Vagina (tissue), 2 donors: Measurements from ENCODE around the gene KCNAB3. TPM values are rescaled to one million over a fixed set of nuclear protein-coding genes. Genes with fewer than 3 reads are reported as not detected.

Source experiments
- DNase-seq, 2 donors: peaks; one replicate each; pipeline ENCODE4 v3.0.0-alpha.2; 2017; ENCODE audit errors: extremely low spot score in 2 of 2
- H3K27ac ChIP-seq: fragments of 200-600 bp; sonication (generic); one replicate; pipeline ENCODE4 v1.5.1; 2019
- H3K27me3 ChIP-seq: fragments of 200-600 bp; sonication (generic); one replicate; pipeline ENCODE4 v1.5.1; 2019
- H3K36me3 ChIP-seq, 2 donors: fragments of 200-600 bp; sonication (generic); one replicate each; pipeline ENCODE4 v1.5.1; 2017 to 2019
- H3K4me1 ChIP-seq: fragments of 200-600 bp; sonication (generic); one replicate; pipeline ENCODE4 v1.5.1; 2019
- H3K4me3 ChIP-seq, 2 donors: fragments of 200-600 bp; sonication (generic); 1 replicate in 1 of 2; 2 replicates in 1 of 2; pipeline ENCODE4 v1.5.1; 2016 to 2019
- H3K9me3 ChIP-seq: fragments of 200-600 bp; sonication (generic); one replicate; pipeline ENCODE4 v1.5.1; 2019
- POLR2A ChIP-seq, 2 donors: fragments of 450-650 bp; IDR thresholded peaks; one replicate each; pipeline ENCODE4 v1.6.1; 2017; ENCODE audit warnings: antibody characterized with exemption in 2 of 2, mild to moderate bottlenecking in 2 of 2, moderate library complexity in 2 of 2
- POLR2AphosphoS5 ChIP-seq, 2 donors: sonication (generic); formaldehyde crosslinking; IDR thresholded peaks; one replicate each; pipeline ENCODE4 v1.9.0; 2017; ENCODE audit warnings: antibody characterized with exemption in 2 of 2, mild to moderate bottlenecking in 2 of 2, low read depth in 1 of 2; ENCODE audit not compliant: insufficient read depth in 1 of 2
- intact Hi-C: fragments of 100-400 bp; cut with DNase I; formaldehyde crosslinking; loops from one replicate; pipeline ENCODE4 v1.15.1; 2023
- total RNA-seq: library from RNA; depleted of rRNA; stranded (reverse); fragments of >200 nt; gene quantifications from one replicate; pipeline ENCODE4 v1.2.3, GENCODE V29; 2016
- TF ChIP-seq, protein P1 (sequence below), 3 experiments: fragments of 450-650 bp in 2 of 3; fragments of 200-600 bp in 1 of 3; sonication (generic) in 1 of 3; IDR thresholded peaks; one replicate each; pipeline ENCODE4 v1.5.1; 2017 to 2019; ENCODE audit warnings: antibody characterized with exemption in 3 of 3, mild to moderate bottlenecking in 2 of 3, moderate library complexity in 2 of 3

Gene KCNAB3
- total RNA-seq, 1 donor from 2014 or later, result 2.7 TPM

DNA sequence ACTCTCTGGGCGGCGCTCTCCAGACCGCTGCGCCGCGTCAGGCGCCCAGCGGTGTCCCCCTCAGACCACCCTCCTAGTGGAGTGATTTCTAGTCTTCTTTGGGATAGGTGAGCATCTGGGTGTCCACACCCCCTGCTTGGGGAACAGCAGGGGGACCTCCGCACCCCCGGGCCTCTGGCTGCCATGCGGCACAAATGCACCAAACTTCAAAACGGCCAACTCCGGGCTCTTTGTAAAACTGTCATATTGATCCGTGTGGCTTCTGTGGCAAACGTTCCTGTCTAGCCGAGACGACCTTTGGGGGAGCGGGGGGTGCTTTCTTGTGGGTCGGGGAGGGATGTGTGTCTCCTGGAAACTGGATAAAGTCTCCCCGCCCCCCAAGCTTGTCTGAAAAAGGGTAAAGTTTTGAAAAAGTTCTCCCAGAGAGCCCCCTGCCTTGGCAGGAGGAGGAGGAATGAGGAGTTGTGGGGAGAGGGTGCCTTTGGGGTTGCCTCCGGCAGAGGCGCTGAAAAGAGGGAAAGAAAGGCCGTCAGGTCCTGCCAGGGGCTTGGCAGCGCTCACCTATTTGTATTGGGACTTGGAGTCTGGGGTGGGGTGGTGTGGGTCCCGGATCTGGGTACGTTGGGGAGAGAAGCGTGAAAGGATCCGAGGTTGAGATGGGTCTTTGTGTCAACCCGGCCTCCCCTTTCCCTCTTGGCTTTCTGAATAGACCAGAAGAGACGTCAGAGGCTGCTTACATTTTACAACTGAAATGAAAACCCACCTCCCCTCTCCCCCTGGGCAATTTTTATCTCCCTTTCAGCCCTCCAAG is 43.2 kb downstream of the KCNAB3 start:
- intact Hi-C loops, result loop anchor here (5.0 kb wide), 1 partner anchor 34 kb away; no protein-coding TSS in a partner anchor
- peaks cover 0 to 10% of the 10 kb centered on the region in 2 donors for H3K36me3 ChIP-seq
- H3K4me3 ChIP-seq, result peak overlapping the region; percentile 56 to 86
- peaks cover 61% of the 10 kb centered on the region for H3K4me1 ChIP-seq
- H3K27me3 ChIP-seq, result no peaks in the 10 kb centered on the region
- TF ChIP-seq, protein P1, sequence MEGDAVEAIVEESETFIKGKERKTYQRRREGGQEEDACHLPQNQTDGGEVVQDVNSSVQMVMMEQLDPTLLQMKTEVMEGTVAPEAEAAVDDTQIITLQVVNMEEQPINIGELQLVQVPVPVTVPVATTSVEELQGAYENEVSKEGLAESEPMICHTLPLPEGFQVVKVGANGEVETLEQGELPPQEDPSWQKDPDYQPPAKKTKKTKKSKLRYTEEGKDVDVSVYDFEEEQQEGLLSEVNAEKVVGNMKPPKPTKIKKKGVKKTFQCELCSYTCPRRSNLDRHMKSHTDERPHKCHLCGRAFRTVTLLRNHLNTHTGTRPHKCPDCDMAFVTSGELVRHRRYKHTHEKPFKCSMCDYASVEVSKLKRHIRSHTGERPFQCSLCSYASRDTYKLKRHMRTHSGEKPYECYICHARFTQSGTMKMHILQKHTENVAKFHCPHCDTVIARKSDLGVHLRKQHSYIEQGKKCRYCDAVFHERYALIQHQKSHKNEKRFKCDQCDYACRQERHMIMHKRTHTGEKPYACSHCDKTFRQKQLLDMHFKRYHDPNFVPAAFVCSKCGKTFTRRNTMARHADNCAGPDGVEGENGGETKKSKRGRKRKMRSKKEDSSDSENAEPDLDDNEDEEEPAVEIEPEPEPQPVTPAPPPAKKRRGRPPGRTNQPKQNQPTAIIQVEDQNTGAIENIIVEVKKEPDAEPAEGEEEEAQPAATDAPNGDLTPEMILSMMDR (IDR thresholded peaks at IDR 0.05), result no peak
- no peak for TF ChIP-seq POLR2AphosphoS5 (IDR thresholded peaks at IDR 0.05; ENCODE audit: insufficient read depth in 1 of 2, low read depth in 1 of 2)
- TF ChIP-seq POLR2A (IDR thresholded peaks at IDR 0.05), result no peak
- DNase-seq, result peak in 1 of 2 donors; percentile 90
- peak overlapping the region; percentile 98 for H3K27ac ChIP-seq
- no peaks in the 10 kb centered on the region for H3K9me3 ChIP-seq

DNA sequence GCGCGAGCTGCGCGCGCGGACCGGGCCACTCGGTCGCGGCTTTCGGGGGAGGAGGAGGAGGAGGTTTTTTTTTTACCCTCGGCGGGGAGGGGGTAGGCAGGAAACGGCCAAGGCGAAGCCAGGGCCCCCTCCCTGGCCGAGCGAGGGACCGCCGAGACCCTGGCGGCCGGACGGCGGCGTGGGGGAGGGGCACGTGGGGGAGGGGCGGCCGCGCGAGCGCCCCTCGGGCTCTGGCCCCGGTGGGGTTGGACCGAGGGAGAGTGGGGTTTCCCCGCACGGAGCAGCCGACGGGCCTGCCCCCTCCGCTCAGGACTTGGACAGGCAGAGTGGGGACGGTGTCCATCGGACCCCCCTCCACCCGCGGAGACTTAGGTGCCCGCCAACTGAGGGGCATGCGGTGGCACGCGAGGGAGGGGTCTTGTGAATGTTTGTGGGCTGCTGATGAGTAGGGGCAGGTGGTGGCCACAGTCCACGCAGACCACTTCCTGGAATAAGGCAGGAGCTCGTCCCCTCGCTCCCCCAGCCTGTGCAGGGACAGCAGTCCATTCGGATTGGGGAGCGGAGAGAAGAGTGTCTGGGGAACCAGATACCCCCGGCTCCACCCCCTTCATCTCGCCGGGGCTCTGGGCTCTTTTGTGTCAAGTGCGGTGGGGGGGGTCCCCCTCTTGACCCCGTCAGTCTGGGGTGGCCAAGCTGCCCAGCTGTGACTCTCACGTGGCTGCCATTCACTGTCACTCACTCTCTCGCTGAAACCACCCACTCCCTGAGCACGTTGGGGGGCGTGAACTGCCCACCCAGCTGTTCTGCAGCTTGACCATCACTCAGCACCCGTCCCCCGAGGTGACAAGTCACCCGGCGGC is 44.1 kb downstream of the KCNAB3 start:
- Histone ChIP-seq H3K4me3 (peak overlapping the region; percentile 56 to 86), H3K4me1 (peaks cover 69% of the 10 kb centered on the region), H3K27me3 (no peaks in the 10 kb centered on the region), H3K27ac (peak overlapping the region; percentile 98), H3K36me3 (peaks cover 0 to 7% of the 10 kb centered on the region in 2 donors), H3K9me3 (no peaks in the 10 kb centered on the region)
- intact Hi-C loops, result loop anchor here (5.0 kb wide), 1 partner anchor 33 kb away; no protein-coding TSS in a partner anchor
- peak in 1 of 2 donors; percentile 79 for TF ChIP-seq POLR2AphosphoS5 (IDR thresholded peaks at IDR 0.05; ENCODE audit: insufficient read depth in 1 of 2, low read depth in 1 of 2)
- TF ChIP-seq, protein P1 (IDR thresholded peaks at IDR 0.05), result no peak
- TF ChIP-seq POLR2A (IDR thresholded peaks at IDR 0.05), result no peak
- no peak for DNase-seq

DNA sequence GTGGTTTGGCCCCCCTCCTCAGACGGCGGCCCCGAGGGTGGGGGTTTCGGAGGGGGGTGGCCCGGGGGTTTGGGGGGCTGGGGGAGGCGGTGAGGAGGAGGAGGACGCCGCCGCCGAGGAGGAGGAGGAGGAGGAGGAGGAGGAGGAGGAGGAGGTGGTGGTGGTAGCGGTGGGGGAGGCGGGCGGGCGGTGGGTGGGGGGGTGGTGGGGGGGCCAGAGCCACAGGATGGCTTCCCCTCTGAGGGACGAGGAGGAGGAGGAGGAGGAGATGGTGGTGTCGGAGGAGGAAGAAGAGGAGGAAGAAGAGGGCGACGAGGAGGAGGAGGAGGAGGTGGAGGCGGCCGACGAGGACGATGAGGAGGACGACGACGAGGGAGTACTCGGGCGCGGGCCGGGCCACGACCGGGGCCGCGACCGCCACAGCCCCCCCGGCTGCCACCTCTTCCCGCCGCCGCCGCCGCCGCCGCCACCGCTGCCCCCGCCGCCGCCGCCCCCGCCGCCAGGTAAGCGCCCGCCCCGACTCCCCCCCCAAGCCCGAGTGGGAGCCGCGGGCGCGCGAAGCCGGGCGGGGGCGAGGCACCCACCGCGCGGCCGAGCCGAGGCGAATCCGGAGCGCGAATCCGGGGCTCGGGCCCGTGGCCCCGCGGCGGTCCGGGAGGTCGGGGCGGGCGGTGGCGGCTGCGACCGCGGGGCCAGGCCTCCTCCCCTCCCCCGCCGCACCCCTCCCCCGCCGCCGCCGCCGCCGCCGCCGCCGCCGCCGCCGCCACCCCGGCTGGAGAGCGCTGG is 44.9 kb downstream of the KCNAB3 start:
- peaks cover 0 to 9% of the 10 kb centered on the region in 2 donors for H3K36me3 ChIP-seq
- peaks cover 67% of the 10 kb centered on the region for H3K4me1 ChIP-seq
- no peak for DNase-seq
- peak overlapping the region; percentile 56 to 86 for H3K4me3 ChIP-seq
- intact Hi-C loops, result loop anchor here (5.0 kb wide), 1 partner anchor 32 kb away; no protein-coding TSS in a partner anchor
- H3K9me3 ChIP-seq, result no peaks in the 10 kb centered on the region
- no peak for TF ChIP-seq POLR2A (IDR thresholded peaks at IDR 0.05)
- H3K27ac ChIP-seq, result peak overlapping the region; percentile 98
- no peaks in the 10 kb centered on the region for H3K27me3 ChIP-seq

DNA sequence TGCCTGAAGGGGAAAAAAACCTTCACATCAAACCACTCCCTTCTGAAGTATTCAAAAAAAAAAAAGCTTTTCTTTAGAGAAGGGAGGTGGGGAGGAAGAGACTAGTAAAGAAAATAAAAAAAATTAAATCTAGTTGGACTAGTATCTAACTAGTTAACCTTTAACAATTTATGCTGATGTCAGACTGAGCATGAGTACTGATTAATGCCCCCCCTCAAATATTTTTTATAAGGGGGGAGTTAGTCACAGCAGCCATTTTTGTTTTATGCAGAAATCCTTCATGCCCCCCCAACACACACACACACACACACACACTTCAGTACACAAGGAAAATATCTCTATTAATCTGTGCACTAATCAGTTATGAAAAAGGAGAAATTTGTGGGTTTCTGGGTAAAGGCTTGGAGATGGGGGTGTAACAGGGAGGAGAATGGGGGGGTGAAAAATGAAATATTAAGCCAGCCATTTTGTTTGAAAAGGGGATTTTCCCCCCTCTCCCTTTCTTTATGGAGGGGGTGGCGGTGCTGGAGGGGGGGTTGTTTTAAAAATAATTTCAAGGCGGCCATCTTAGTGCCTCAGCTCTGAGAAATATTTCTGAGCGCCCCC is 45.8 kb downstream of the KCNAB3 start:
- intact Hi-C loops, result no loop called here
- Histone ChIP-seq H3K9me3 (no peaks in the 10 kb centered on the region), H3K27ac (peak overlapping the region; percentile 98), H3K4me3 (peak overlapping the region; percentile 56 to 86), H3K27me3 (no peaks in the 10 kb centered on the region), H3K4me1 (peaks cover 58% of the 10 kb centered on the region), H3K36me3 (peaks cover 0 to 9% of the 10 kb centered on the region in 2 donors)
- DNase-seq, result no peak
- TF ChIP-seq POLR2AphosphoS5 (IDR thresholded peaks at IDR 0.05; ENCODE audit: insufficient read depth in 1 of 2, low read depth in 1 of 2) (peak in 1 of 2 donors; percentile 24), POLR2A (IDR thresholded peaks at IDR 0.05) (no peak)

DNA sequence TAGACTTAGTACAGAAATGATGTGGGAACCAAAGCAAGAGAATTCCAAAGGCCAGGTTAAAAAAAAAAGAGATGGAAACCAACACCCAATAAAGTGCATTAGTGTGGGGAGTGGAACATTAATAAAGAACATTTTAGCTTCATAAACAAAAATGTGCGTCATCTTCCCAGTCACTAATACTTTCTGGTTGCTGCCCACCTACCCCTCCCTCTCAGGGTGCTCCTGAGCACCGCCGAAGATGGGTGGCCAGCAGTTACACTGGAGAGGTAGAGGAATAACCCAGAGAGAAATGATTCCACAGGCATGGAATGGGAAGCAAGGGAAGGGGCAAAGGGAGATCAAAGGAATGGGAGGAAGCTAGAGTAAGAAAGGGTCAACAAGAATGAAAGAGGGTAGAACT is 47.0 kb downstream of the KCNAB3 start:
- Histone ChIP-seq H3K27ac (peak overlapping the region; percentile 98), H3K4me3 (no peak overlapping the region), H3K36me3 (peaks cover 0 to 9% of the 10 kb centered on the region in 2 donors), H3K27me3 (no peaks in the 10 kb centered on the region), H3K4me1 (peaks cover 47% of the 10 kb centered on the region), H3K9me3 (no peaks in the 10 kb centered on the region)
- intact Hi-C loops, result no loop called here
- peak in 1 of 2 donors; percentile 69 for DNase-seq
- peak in 1 of 2 donors; percentile 14 for TF ChIP-seq POLR2AphosphoS5 (IDR thresholded peaks at IDR 0.05; ENCODE audit: insufficient read depth in 1 of 2, low read depth in 1 of 2)
- no peak for TF ChIP-seq POLR2A (IDR thresholded peaks at IDR 0.05)
